COLO668 (cell line): ENCODE measurements around the gene CKAP4.

Source experiments
- DNase-seq: peaks from one replicate; lab custom pipeline; 2025; ENCODE audit not compliant: unreplicated experiment; lab: John Stamatoyannopoulos, UW

Gene CKAP4

GRCh38 chr12:106205208-106206069, 42.4 kb downstream of the CKAP4 start:
- DNase-seq: peak; percentile 72

GRCh38 chr12:106204312-106204711, 43.5 kb downstream of the CKAP4 start:
- DNase-seq: no peak

- no peak for DNase-seq
Measured at GRCh38 chr12:106197906-106198623, 49.8 kb downstream of the CKAP4 start.

GRCh38 chr12:106195621-106196027, 52.2 kb downstream of the CKAP4 start:
- no peak for DNase-seq

- DNase-seq: no peak
Measured at GRCh38 chr12:106194351-106194750, 53.5 kb downstream of the CKAP4 start.

GRCh38 chr12:106193394-106194215, 54.2 kb downstream of the CKAP4 start:
- DNase-seq: no peak

GRCh38 chr12:106192659-106193393, 55.0 kb downstream of the CKAP4 start:
- DNase-seq: no peak

GRCh38 chr12:106190581-106190980, 57.2 kb downstream of the CKAP4 start:
- DNase-seq: no peak

GRCh38 chr12:106189341-106189740, 58.5 kb downstream of the CKAP4 start:
- DNase-seq: no peak

- DNase-seq: no peak
Measured at GRCh38 chr12:106188256-106188655, 59.6 kb downstream of the CKAP4 start.
